Measurements from ENCODE around the gene CRHR2. TPM values are rescaled to one million over a fixed set of nuclear protein-coding genes. Genes with fewer than 3 reads are reported as not detected.

Gene CRHR2
- total and polyA plus RNA-seq, 2 of the 13 experiments (the other 11 are each of a cell fraction or from before 2014, with no cell fraction given), result not detected

DNA sequence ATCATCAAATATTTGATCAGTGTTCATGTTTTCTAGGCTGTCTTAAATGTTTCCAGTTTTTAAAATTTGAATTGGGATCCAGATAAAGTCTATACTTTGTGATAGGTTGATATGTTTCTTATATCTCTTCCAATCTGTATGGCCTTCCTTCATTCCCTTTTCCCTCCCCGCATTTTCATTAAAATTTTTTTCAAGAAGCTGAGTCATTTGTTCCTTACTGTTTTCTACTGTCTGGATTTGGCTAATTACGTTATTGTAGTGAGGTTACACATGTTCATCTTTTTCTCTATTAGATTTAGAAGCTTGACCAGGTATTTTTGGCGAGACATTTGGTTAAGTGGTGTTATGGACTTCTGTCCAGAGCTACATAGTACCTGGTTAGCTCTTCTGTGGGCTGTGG, 76.4 kb downstream of the CRHR2 start:
- POLR2A ChIA-PET, result no interaction called here
- Histone ChIP-seq H3K4me2 (ENCODE audit: low read depth, low read length) (no peak overlapping the region), H3K4me3 (replicated peaks in 1 of 3; ENCODE audit: insufficient read depth in 1 of 3, low read depth in 2 of 3, low read length in 3 of 3) (no peak overlapping the region), H3K9me3 (ENCODE audit: low read length) (no peaks in the 10 kb centered on the region), H3K27ac (ENCODE audit: extremely low read length, insufficient read depth, low read length) (no peak overlapping the region), H2AFZ (ENCODE audit: low read length) (no peak overlapping the region), H3K79me2 (ENCODE audit: insufficient read depth, low read length) (peaks cover 15% of the 10 kb centered on the region), H3K36me3 (replicated peaks in 1 of 2; ENCODE audit: control insufficient read depth in 1 of 2, insufficient read depth in 2 of 2, low read length in 2 of 2) (peaks cover 15 to 78% of the 10 kb centered on the region in 2 experiments), H3K4me1 (ENCODE audit: insufficient read depth, low read length) (no peaks in the 10 kb centered on the region), H3K27me3 (ENCODE audit: control insufficient read depth in 1 of 2, insufficient read depth in 2 of 2, low read length in 2 of 2) (no peaks in the 10 kb centered on the region), H3K9ac (ENCODE audit: insufficient read depth, low read depth, low read length) (no peak overlapping the region), H4K20me1 (ENCODE audit: insufficient read depth, low read length) (peaks cover 11% of the 10 kb centered on the region)
- FAIRE-seq (no peak), DNase-seq (ENCODE audit: low spot score) (no peak), ATAC-seq (no peak)
- in situ Hi-C loops (cut with HindIII; ENCODE audit: extremely low pct_ligation_motif_present, low pct_unique_long_range_greater_than_20kb), result no loop called here
- 97% methylated on average over 3 of the region's 3 CpGs for WGBS (ENCODE audit: low lambda C conversion rate)
- no TSS peak for BruUV-seq (replicated peaks)
- CTCF ChIA-PET (ENCODE audit: low intra/inter-chr PET ratio, low total read pairs), result no interaction called here
- no peak for TF ChIP-seq ZNF207 (IDR thresholded peaks at IDR 0.05; ENCODE audit: borderline replicate concordance)
- TF ChIP-seq SIX4 (CRISPR knock-in tag; IDR thresholded peaks at IDR 0.05), result no peak
- TF ChIP-seq ESRRA (CRISPR knock-in tag; IDR thresholded peaks at IDR 0.05; ENCODE audit: low read depth), result no peak
- TF ChIP-seq, protein P1, sequence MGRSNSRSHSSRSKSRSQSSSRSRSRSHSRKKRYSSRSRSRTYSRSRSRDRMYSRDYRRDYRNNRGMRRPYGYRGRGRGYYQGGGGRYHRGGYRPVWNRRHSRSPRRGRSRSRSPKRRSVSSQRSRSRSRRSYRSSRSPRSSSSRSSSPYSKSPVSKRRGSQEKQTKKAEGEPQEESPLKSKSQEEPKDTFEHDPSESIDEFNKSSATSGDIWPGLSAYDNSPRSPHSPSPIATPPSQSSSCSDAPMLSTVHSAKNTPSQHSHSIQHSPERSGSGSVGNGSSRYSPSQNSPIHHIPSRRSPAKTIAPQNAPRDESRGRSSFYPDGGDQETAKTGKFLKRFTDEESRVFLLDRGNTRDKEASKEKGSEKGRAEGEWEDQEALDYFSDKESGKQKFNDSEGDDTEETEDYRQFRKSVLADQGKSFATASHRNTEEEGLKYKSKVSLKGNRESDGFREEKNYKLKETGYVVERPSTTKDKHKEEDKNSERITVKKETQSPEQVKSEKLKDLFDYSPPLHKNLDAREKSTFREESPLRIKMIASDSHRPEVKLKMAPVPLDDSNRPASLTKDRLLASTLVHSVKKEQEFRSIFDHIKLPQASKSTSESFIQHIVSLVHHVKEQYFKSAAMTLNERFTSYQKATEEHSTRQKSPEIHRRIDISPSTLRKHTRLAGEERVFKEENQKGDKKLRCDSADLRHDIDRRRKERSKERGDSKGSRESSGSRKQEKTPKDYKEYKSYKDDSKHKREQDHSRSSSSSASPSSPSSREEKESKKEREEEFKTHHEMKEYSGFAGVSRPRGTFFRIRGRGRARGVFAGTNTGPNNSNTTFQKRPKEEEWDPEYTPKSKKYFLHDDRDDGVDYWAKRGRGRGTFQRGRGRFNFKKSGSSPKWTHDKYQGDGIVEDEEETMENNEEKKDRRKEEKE (IDR thresholded peaks at IDR 0.05), result no peak
- TF ChIP-seq, protein P2, sequence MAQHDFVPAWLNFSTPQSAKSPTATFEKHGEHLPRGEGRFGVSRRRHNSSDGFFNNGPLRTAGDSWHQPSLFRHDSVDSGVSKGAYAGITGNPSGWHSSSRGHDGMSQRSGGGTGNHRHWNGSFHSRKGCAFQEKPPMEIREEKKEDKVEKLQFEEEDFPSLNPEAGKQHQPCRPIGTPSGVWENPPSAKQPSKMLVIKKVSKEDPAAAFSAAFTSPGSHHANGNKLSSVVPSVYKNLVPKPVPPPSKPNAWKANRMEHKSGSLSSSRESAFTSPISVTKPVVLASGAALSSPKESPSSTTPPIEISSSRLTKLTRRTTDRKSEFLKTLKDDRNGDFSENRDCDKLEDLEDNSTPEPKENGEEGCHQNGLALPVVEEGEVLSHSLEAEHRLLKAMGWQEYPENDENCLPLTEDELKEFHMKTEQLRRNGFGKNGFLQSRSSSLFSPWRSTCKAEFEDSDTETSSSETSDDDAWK (CRISPR knock-in tag; IDR thresholded peaks at IDR 0.05), result no peak
- no peak for TF ChIP-seq CBX2 (IDR thresholded peaks at IDR 0.05; ENCODE audit: low read depth, low read length)
- TF ChIP-seq CBX2 (CRISPR knock-in tag; IDR thresholded peaks at IDR 0.05; ENCODE audit: low read depth), result no peak
- intact Hi-C loops (cut with micrococcal nuclease; ENCODE audit: unreplicated experiment), result no loop called here
